Right ventricle myocardium inferior (tissue), 1 donor: ENCODE results near the gene USP49. TPM values are rescaled to one million over a fixed set of nuclear protein-coding genes. Genes with fewer than 3 reads are reported as not detected.

Experiments
- ATAC-seq: fragments of 200-7000 bp; cut with Tn5 transposase; one replicate; pipeline ENCODE4 v1.9.1; 2020; ENCODE audit warnings: mild to moderate bottlenecking, moderate library complexity
- DNase-seq: peaks from one replicate; pipeline ENCODE4 v3.0.0; 2021; ENCODE audit errors: missing footprints
- intact Hi-C: fragments of 100-400 bp; cut with DNase I; formaldehyde crosslinking; loops from one replicate; pipeline ENCODE4 v1.11.0; 2022
- total RNA-seq: library from RNA; stranded (reverse); fragmentation: NEBNext Ultra II Directional; extraction: Animal tissue kit (Norgen Biotek cat#: 25700); gene quantifications from one replicate; pipeline ENCODE4 v1.2.1, GENCODE V29; 2021
- donor health status: DM: no; HTN: yes; CAD: no; lungs with severe emphysema.

USP49 gene
- total RNA-seq, 1 donor from 2014 or later: 2.0 TPM

DNA sequence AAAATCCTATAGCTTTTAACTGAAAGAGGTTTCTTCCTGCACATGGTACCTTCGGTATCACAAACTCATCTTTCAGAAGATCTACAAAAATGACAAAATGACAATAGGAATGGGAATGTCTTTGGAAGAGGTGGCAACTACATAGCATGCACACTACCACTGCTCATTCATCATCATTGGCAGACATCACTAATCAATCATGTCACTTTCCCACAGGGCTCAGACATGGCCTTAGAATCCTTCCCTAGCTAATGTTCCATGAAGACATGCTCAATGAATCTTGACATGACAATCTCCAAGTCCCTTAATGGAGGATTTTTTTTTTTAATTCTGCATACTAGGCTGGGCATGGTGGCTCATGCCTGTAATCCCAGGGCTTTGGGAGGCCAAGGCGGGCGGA, 144.8 kb downstream of the USP49 start:
- ATAC-seq (no peak), DNase-seq (no peak)
- intact Hi-C loops: no loop called here

DNA sequence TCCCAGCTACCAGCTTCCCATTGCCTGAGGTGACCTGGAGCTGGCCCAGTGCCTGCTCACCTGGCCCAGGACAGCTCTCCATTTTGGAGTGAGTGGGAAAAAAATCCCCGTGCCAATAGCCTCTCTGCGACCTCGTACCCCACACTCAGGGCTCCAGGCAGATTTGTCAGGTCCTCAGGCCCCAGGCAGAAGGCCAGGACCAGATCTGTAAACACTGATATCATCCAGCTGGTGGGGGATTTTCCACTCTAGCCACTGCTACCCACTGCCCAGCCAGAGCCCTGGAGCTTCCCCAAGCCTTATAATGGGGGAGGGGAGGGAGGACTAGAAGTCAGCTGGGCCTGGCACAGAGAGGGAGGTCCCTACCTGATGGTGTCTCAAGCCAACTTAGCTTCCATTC, 146.6 kb downstream of the USP49 start:
- ATAC-seq: no peak
- intact Hi-C loops: no loop called here
- DNase-seq: no peak

DNA sequence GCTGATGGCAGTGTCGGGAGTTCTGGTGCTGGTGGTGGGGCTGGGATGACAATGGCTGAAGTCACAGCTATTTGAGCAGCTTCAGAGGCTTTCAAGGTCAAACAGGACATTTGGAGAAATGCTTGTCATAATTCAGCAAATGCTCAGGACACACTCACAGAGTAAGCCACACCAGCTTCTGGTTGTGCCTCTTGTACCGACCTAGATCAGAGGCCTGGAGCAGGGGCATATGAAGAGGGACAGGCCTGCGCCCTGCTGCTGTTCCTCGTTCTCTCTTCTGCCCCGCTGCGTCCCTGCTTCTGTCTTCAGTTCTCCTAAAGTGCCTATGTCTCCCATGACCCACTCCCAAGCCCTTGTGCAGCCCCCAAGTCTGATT, 147.1 kb downstream of the USP49 start:
- intact Hi-C loops: no loop called here
- DNase-seq: no peak

DNA sequence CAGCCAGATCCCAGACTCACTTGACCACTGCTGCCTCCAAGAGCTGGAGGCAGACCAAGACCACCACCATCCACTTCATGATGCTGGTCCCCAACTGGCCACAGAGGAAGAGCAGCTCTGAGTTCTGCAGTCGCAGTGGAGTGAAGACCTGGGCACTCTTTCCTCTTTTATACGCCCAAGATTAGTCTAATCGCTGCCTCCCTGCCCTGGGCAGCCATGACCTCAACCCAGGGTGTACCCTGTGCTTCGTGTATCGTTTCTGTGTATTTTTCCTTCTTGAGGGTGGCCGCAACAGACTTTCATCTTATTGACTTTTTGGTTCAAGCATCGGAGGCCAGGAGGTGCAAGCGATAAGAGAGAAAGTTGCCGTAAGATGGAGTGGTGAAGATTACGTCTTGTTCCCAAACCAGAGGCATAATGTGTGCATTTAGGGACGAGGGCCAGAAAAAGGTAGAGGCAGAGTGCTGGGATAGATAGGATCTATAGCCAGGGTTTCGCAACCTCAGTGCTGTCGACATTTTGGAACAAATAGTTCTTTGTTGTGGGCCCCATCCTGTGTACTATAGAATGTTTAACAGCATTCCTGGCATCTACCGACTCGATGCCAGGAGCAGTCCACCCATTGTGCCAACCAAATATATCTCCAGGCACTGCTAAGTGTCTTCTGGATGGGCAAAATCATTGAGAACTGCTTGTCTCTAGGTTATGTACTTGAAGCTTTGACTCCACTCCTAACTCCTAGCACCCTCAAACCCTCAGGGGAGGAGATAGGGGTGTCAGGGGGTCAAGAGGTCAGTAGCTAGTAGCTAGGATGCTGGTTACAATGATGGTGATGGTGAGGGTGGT, 147.7 kb downstream of the USP49 start, which contains the start of gene PGC:
Gene PGC (minus strand): TSS at position 142 of the 846 bp plus-strand sequence. CDS start 63 bp downstream, at position 79.
- no peak for DNase-seq
- ATAC-seq: no peak
- intact Hi-C loops: no loop called here

More for the DNA sequence above, 147.1 kb downstream of the USP49 start:
- ATAC-seq: no peak

DNA sequence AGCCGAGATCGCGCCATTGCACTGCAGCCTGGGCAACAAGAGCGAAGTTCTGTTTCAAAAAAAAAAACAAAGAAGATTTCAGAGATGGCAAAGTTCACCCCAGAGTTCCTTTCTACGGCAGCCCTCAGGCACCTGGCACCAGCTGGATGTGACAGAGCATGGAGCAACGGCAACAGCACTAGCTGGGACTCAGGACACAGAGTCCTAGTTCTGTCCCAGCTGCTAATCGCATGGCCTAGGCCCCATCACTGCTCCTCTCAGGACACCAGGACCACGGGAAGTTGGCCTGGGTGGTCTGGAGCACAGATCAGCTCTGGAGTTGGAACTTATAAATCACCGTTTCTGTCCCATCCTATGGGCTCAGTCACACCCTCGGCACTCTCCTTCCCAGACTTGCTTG, 149.1 kb downstream of the USP49 start:
- no peak for ATAC-seq
- intact Hi-C loops: no loop called here
- DNase-seq: no peak

DNA sequence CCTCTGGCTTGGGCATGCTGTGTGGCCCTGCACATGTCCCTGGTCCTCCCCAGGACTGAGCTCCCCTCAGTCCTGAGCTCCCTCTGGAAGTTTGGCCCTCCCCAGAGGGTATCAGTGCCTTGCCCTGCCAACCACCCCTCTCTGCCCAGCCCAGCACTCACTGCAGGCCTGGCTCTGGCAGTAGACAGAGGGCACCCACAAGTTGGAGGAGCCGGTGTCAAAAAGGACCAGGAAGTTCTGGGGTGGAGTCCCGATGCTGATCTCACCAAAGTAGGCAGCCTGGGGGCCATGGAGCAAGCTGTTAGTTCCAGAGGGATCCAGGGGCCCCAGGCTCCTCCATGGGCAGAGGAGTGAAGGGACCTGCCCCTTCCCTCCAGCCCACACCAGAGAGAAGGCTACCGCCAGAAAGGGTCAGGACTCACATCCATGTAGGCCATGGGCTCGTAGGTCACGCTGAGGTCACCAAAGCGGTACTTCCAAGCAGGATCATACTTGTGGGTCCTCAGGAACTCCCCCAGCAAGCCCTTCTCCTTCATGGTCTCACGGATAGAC, 150.9 kb downstream of the USP49 start:
- DNase-seq: no peak
- no peak for ATAC-seq
- intact Hi-C loops: no loop called here

DNA sequence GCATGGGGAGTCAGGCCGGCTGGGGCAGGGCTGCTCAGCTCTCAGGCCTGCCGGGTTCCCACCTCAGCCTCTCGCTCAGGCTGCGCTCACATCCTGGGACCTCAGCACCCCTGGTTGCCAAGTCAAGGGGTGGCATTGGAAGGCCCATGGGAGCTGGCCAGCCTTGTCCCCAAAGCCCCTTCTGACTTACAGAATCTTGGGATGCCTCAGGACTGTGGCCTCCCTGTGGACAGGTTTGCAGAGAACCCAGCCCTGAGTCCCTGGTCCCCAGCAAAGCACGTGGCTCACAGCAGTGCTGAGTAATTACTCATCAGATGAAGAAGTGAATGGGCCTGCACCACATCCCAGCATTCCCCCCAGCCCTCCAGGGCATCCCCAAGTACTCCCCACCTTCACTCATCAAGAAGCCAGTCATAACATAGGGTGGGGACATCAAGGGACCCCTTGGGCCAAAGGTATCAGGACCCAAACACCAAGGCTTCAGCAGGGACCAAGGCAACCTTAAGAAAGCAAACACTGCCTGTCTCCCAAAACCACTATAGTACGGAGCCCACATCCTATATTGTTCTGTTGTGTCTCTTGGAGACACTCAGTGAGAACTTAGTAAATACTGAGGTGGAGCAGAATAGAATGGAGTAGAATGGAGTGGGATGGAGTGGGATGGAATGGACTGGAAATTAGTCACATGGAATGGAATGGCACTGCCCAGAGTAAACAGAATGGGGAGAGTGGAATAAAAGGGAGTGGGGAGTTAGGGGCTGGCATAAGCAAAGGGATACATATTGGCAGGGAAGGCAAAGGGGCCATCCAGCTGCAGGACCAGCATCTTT, 151.6 kb downstream of the USP49 start:
- ATAC-seq (no peak), DNase-seq (no peak)

DNA sequence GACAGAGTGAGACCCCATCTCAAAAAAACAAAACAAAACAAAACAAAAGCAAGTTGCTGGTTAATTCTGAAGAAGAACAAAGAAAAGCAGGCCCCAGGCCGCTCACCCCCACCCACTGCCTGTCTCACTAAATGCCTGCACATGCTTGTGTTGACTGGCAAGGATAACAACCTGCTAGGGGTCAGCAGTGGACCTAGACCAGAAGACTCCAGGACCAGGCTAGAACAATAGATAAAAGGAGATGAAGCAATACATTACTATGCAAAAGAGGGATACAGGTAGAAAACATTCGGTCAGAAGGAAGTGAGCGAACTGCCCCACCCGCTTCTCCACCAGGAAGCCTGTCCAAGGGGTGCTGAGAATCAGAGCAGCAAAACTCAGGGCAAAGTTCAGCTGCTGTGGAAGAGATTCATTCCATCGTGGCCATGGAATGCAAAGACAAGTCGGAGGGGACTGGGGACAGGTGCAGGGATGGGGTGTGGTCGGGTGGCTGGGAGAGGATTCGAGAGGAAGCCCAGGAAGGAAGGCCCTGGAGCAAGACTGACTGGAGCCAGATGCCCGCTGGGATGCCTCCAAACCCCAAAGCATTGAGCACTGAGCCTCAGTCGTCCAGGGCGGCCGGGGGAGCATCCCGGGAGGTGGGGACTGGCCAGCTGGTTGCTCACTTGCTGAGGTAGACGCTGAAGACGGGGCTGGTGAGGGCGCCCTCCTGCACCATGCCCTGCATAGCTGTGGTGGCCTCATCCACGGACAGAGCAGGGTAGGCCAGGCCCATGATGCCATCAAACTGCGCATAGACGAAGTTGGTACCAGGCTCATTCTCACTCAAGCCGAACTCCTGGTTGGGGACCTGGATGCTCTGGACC, 153.3 kb downstream of the USP49 start:
- intact Hi-C loops: no loop called here
- DNase-seq (no peak), ATAC-seq (no peak)

More for the DNA sequence above, 151.6 kb downstream of the USP49 start:
- intact Hi-C loops: no loop called here

DNA sequence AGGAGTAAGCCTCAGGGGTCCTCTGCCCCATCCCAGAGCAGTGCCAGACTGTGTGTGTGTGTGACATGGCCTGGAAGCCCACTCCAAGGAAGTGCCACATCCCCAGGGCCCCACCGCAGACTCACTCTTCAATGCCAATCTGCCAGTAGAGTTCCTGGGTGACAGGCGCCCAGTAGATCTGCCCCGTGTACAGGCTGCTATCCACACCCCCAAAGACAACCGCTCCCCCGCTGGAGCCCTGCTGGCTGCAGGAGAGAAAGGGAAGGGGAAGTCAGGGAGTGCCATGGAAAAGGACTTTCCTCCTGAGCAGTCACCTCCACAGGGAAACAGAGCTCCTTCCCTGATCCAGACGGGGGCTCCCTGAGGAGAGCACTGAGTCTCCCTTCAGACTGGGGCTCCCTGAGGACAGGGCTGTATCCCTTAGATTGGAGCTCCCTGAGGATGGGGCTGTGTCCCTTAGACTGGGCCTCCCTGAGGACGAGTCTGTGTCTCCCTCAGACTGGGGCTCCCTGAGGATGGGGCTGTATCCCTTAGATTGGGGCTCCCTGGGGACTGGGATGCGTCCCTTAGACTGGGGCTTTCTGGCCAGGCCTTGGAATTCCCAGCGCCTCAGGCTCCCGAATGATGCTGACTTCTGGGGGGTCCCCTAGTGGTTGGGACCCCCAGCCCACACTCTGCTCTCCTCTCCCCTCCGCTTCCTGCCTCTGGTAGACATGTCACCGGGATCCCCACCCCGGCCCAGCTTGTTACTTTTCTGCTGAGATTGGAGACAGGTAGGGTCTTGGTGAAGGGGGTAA, 154.6 kb downstream of the USP49 start:
- intact Hi-C loops: no loop called here
- DNase-seq (no peak), ATAC-seq (no peak)

Other genes with a start within 250 kb of the USP49 start
- gene TFEB, start 159.8 kb downstream of the USP49 start, total RNA-seq: 39.5 TPM
- gene PGC, start 148.0 kb downstream of the USP49 start, total RNA-seq: not detected
- gene FRS3, start 115.5 kb downstream of the USP49 start, total RNA-seq: 5.1 TPM
- gene PRICKLE4, start 114.6 kb downstream of the USP49 start, total RNA-seq: 3.3 TPM
- 226 TPM for gene TOMM6, start 107.7 kb downstream of the USP49 start, total RNA-seq
- 22.9 TPM for gene MED20, start 25.8 kb upstream of the USP49 start, total RNA-seq
- gene BYSL, start 26.1 kb upstream of the USP49 start, total RNA-seq: 9.6 TPM
- 51.5 TPM for gene CCND3, start 46.4 kb upstream of the USP49 start, total RNA-seq
- gene TAF8, start 155.1 kb upstream of the USP49 start, total RNA-seq: 31.5 TPM
- 2.0 TPM for gene C6orf132, start 247.2 kb upstream of the USP49 start, total RNA-seq